HG02678 (cell line): Measurements from ENCODE around the gene LRMDA.

Experiments used
- ATAC-seq: cut with Tn5 transposase; IDR thresholded peaks from one replicate; pipeline ENCODE4 v1.9.1; 2021; ENCODE audit warnings: mild to moderate bottlenecking, moderate library complexity; ENCODE audit not compliant: unreplicated experiment

The LRMDA gene

DNA sequence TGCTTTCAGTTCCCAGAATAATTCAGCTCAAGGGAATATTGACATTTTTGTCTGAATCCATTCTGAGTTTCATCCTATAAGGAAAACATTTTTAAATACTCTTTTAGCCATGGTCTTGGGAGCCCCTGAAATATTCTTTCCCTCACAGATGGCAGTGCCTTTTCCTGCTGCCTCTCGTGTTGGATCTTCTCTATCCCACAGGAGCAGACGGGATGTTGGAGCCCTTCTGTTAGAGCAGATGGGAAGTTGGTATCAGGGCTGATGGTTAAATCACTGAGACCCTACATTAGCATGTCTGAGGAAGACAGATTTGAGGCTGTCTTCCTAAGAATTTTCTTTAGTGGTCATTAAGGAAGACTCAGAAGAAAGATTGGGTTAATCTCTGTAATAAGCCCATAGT, 737.8 kb downstream of the LRMDA start:
- no peak for ATAC-seq

- no peak for ATAC-seq
Observed at GRCh38 chr10:76172020-76172419, 740.6 kb downstream of the LRMDA start.

DNA sequence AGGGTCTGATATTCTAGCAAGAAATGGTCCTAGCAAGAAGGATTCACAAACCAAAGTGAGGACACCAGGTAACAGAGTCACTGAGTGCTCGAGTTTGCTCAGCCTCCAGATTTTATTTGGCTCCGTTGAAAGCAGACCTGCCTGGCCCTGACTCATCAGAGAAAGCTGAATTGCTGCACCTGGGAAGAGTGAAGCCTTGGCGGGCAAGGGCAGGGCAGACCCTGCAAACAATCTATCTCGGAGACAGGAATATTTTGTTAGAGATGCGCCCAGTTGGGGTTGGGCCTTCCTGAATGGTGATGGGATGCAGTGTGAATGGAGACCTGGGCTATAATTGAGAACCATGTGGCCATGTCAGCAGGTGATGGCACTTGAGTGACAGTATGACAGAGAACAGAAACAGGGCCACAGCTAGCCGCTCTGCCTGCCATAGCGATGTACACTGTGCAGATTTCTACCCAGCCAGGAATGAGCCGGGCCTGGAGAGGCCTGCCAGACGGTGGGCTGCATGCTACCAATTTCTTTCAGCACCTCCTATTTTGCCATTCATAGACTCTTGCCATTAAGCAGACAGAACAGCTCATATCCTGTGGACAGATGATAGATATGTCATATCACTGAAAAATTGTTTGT, 744.2 kb downstream of the LRMDA start:
- ATAC-seq: no peak

- no peak for ATAC-seq
Observed at GRCh38 chr10:76176166-76176550, 744.7 kb downstream of the LRMDA start.

- ATAC-seq: no peak
Observed at GRCh38 chr10:76177936-76178335, 746.5 kb downstream of the LRMDA start.

- ATAC-seq: no peak
Observed at GRCh38 chr10:76178532-76179292, 747.3 kb downstream of the LRMDA start.

GRCh38 chr10:76179806-76180205, 748.4 kb downstream of the LRMDA start:
- no peak for ATAC-seq

- ATAC-seq: no peak
Observed at GRCh38 chr10:76184647-76185046, 753.2 kb downstream of the LRMDA start.

- ATAC-seq: no peak
Observed at GRCh38 chr10:76185471-76186301, 754.3 kb downstream of the LRMDA start.

GRCh38 chr10:76188216-76188615, 756.8 kb downstream of the LRMDA start:
- no peak for ATAC-seq

- no peak for ATAC-seq
Observed at GRCh38 chr10:76190634-76191270, 759.3 kb downstream of the LRMDA start.

DNA sequence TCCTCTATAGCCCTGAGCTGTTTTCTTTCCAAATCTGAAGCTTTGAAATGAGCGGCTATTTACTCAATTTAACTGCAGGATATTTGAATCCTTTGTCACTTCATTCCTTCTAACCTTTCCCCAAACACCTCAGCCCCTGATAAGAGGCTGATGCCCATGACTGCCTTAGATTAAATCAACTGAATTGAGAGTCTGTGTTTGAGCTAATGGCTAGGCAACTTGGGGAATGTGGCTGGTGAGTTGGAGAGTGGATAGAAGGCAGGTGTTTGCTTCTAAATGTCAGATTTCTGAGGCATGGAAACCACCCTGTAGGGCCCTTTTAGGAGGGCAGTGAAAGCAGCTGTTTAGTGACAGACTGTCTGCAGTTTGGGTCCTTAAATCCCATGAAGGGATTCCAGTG, 759.9 kb downstream of the LRMDA start:
- no peak for ATAC-seq

DNA sequence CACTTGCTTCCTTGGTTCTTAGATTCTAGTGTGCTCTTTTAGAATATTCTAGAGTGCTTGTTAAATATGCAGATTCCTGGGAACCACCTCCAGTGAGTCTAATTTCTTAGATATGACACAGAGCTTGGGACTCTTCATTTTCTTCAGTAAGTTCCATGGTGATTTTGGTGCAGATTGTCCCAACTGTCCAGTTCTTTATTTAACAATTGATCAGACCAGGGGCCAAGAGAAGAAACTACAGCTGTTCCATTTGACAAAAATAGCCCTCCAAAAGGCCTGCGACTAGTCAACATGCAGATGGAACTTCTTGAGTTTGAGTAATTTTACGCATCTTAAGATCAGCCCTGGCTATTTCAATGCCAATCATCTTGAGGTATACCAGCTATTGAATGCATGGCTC, 760.7 kb downstream of the LRMDA start:
- ATAC-seq: no peak

DNA sequence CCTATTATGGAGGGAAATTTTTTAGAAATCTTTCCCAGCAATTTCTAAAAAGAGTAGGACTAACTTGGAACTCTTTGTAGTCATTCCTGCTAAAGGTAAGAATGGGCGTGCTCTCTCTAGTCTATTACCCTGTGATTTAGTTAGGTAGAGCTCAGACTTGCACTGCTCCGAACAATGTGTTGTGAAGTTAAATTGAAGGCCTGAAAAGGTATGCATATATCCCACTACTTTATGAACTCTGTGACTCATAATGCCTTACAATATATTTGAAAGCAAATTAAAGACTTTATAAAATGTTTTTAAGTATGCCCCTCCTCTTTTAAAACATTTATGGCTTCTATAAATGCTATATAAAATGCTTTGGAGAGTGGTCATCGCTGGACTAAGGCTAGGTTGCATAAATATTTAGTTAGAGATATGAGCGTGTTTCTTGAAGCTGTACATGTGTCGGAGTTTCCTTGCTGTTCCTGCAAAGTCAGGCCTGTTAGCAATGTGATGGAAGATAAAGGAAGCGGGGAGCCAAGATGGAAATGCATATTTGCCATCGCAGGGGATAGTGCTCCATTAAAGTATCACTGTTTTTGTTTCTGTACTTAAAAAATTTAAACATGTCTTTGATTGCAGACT, 761.4 kb downstream of the LRMDA start:
- ATAC-seq: no peak

DNA sequence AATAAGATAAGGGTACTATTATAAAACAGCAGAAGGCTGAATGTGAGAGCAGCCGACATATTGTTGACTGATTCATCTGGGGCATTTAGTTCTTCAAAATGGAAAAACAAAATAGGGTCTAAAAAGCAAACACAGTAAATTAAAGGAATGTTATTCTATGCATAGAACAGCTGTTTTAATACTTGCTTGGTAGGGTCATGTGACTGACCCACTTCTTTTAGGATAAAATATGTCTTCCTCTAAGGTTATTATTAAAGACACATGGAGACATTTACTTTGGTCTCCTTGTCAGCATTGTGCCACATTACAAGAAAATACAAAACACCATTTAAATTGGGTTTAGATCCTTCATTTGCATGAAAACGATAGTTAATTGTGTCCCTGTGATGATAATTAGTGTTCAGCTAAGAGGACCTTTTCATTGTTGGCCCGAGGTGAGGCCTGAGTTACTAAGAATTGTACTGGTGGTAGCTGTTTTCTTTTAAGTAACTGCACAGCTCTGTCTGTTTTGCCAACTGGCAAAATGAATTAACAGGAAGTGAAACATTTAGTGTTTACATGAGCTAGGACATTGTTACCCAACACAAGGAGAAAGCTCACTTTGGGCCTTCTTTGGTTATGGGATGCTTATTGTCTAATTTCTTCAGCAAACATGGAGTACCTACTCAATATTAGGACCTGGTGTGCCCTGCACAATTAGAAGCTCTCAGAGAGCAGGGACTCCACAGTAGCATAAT, 764.4 kb downstream of the LRMDA start:
- no peak for ATAC-seq

GRCh38 chr10:76197293-76197692, 765.9 kb downstream of the LRMDA start:
- no peak for ATAC-seq

- ATAC-seq: no peak
Observed at GRCh38 chr10:76198287-76199035, 767.0 kb downstream of the LRMDA start.

- ATAC-seq: no peak
Observed at GRCh38 chr10:76201962-76202361, 770.5 kb downstream of the LRMDA start.

DNA sequence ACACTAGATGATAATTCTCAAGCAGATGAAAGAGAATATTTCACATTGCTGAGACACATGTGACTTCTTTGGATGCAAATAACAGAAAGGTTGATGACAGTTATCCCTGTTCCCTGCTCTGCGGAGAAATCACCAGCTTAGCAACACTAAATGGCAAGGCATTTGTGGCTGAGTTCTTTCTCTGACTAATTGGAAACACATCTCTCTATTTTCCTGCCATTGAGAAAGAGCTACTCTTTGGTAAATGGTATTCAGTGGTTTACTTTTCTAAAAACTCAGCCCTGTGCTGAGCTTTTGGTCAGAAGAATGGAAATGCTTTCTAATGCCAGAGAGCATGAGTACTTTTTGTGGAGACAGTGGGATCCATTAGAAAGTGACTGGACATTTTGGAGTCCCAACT, 771.4 kb downstream of the LRMDA start:
- ATAC-seq: no peak
